Measurements from ENCODE around the gene ABCC11.

- TF ChIP-seq CTCF (IDR thresholded peaks at IDR 0.05 in 8 of 11, conservative IDR thresholded peaks at IDR 0.05 in 3 of 11) (no peak), POLR2AphosphoS5 (IDR thresholded peaks at IDR 0.05) (no peak), POLR2A (IDR thresholded peaks at IDR 0.05) (no peak)
Measured at GRCh38 chr16:48187779-48188178, 59.6 kb downstream of the ABCC11 start.

Measured in spleen (tissue), 7 donors.